Stimulated activated CD8-positive, alpha-beta memory T cell treated with anti-CD3 and anti-CD28 coated beads, Interleukin-4, amount 100 ng/mL, for 4 hours (primary cell): ENCODE measurements around the gene ANKRD30B.
"Not testable (repeated sequence)": the region's sequence is repeated elsewhere in the genome, so short reads cannot be mapped to it uniquely, and the experiment has no call there.

Source experiments
- DNase-seq, 2 donors: peaks; one replicate each; pipeline ENCODE4 v3.0.0-alpha.2; 2020; ENCODE audit warnings: low read depth in 2 of 2, low spot score in 1 of 2

ANKRD30B gene

GRCh38 chr18:14841607-14842006 lies 93.6 kb downstream of the ANKRD30B start:
- DNase-seq, result not testable (repeated sequence)

GRCh38 chr18:14851533-14851932 lies 103.6 kb downstream of the ANKRD30B start:
- DNase-seq, result not testable (repeated sequence)

DNA sequence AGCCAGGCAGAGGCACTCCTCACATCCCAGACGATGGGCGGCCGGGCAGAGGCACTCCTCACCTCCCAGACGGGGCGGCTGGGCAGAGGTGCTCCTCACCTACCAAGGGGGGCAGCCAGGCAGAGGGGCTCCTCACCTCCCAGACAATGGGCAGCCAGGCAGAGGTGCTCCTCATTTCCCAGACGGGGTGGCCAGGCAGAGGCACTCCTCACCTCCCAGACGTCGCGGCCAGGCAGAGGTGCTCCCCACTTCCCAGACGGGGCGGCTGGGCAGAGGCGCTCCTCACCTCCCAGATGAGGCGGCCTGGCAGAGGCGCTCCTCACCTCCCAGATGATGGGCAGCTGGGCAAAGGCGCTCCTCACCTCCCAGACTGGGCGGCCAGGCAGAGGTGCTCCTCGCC lies 107.7 kb downstream of the ANKRD30B start:
- DNase-seq, result not testable (repeated sequence)

GRCh38 chr18:14856256-14856655 lies 108.3 kb downstream of the ANKRD30B start:
- DNase-seq, result not testable (repeated sequence)

DNA sequence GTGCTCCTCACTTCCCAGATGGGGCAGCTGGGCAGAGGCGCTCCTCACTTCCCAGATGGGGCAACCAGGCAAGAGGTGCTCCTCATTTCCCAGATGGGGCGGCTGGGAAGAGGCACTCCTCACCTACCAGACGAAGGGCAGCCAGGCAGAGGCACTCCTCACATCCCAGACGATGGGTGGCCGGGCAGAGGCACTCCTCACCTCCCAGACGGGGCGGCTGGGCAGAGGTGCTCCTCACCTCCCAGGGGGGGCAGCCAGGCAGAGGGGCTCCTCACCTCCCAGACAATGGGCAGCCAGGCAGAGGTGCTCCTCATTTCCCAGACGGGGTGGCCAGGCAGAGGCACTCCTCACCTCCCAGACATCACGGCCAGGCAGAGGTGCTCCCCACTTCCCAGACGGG lies 110.5 kb downstream of the ANKRD30B start:
- not testable (repeated sequence) for DNase-seq

GRCh38 chr18:14859995-14860394 lies 112.0 kb downstream of the ANKRD30B start:
- not testable (repeated sequence) for DNase-seq

DNA sequence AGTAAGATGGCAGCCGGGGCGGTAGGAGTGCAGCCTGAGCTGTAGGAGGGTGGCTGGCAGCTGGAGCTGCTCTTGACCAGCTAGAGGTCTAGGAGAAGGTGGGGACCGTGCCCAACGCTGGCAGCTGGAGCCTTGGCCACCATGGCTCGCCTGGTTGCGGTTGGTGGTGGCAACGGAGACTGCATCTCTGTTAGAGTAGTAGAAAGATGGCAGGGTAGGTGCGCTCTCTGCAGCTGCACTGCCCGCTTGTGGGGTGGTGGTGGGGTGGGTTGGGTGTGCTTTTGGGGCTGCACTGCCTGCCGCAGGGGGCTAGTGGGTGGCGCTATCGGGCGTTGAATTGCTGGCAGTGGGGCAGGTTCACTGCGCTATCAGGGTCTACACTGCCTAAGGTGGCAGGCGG lies 118.5 kb downstream of the ANKRD30B start:
- DNase-seq, result not testable (repeated sequence)

- not testable (repeated sequence) for DNase-seq
Measured at GRCh38 chr18:14867988-14868387, 120.0 kb downstream of the ANKRD30B start.

GRCh38 chr18:14868825-14869224 lies 120.9 kb downstream of the ANKRD30B start:
- DNase-seq, result not testable (repeated sequence)

DNA sequence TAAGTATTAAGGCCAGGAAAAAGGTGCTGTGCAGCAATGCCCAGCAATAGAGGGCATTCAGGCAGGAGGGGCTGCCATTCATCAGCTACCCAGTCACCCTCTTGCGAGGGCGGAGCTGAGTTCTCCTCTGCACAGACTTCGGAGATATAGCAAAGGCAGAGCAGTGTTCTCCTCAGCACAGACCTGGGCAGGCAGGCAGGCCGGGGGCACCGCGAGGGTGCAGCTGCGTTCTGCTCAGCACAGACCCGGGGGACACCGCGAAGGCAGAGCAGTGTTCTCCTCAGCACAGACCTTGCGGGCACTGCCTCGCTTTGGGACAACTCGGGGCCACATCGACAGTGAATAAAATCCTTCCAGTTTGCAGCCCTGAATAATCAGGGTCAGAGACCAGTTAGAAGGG lies 130.9 kb downstream of the ANKRD30B start:
- not testable (repeated sequence) for DNase-seq

GRCh38 chr18:14900435-14900834 lies 152.5 kb downstream of the ANKRD30B start:
- DNase-seq, result no peak
